Lung microvascular endothelial cell (primary cell): Measurements from ENCODE around the gene SLC2A4. TPM values are rescaled to one million over a fixed set of nuclear protein-coding genes. Genes with fewer than 3 reads are reported as not detected.

Experiments
- DNase-seq, 2 donors: peaks; one replicate each; pipeline versions ENCODE4 v3.0.0 to v3.0.0-alpha.2; 2010; ENCODE audit warnings: low read depth in 2 of 2
- total RNA-seq: library from RNA; depleted of rRNA; stranded (reverse); fragments of >200 nt; gene quantifications from 2 replicates; pipeline ENCODE4 v1.2.1, GENCODE V29; 2014

Gene SLC2A4
- total RNA-seq, 1 donor from 2014 or later, result 0.60 TPM

DNA sequence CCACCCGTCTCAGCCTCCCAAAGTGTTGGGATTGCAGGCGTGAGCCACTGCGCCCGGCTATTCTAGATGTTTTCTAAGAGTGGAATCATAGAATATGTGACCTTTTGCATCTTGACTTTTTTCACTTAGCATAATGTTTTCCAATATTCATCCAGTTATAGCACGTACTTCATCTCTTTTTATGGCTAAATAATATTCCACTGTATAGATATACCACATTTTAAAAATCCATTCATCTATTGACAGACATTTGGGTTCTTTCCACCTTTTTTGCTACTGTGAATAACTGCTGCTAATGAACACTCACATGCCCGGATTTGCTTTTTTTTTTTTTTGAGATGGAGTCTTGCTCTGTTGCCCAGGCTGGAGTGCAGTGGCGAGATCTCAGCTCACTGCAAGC is 22.7 kb downstream of the SLC2A4 start:
- no peak for DNase-seq

DNA sequence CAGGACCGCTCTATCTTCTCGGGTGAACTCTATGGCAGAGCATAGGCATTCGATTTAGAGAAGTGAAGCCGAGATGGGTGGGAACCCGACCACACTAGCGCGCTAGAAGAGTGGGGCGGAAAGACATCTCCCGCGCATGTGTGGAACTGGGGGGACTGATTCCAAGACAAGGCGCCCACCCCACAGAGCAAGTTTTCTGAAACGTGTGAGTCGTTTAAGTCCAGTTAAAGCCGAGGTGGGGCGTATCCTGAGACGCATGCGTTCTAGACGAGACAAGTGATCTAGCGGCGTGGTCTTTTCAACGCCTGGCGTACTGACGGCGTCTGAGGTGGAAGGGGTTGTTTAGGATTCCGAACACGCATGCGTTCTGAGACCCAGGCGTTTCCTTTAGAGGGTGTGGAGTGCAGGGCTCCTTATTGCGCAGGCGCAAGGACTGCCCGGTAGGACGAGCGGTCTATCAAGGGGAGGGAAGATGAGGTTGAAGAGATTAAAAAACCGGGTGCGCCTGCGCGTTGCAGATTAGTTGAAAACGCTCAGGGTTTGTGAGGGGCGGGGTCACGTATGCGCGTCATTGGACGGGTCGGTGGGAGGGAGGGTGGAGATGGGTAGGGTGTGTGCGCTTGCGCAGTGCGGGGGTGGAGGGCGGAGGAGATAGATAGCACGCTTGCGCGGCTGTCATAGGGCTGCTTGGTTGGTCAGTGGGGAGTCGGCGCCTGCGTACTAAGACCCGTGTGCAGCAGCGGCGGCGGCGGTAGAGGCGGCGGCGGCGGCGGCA is 25.6 kb downstream of the SLC2A4 start, which contains the start of gene EIF5A:
TSS of gene EIF5A (plus strand) at position 718 of the 775 bp plus-strand sequence. CDS start 2,008 bp downstream, outside the sequence.
- DNase-seq, result peak; percentile 100

DNA sequence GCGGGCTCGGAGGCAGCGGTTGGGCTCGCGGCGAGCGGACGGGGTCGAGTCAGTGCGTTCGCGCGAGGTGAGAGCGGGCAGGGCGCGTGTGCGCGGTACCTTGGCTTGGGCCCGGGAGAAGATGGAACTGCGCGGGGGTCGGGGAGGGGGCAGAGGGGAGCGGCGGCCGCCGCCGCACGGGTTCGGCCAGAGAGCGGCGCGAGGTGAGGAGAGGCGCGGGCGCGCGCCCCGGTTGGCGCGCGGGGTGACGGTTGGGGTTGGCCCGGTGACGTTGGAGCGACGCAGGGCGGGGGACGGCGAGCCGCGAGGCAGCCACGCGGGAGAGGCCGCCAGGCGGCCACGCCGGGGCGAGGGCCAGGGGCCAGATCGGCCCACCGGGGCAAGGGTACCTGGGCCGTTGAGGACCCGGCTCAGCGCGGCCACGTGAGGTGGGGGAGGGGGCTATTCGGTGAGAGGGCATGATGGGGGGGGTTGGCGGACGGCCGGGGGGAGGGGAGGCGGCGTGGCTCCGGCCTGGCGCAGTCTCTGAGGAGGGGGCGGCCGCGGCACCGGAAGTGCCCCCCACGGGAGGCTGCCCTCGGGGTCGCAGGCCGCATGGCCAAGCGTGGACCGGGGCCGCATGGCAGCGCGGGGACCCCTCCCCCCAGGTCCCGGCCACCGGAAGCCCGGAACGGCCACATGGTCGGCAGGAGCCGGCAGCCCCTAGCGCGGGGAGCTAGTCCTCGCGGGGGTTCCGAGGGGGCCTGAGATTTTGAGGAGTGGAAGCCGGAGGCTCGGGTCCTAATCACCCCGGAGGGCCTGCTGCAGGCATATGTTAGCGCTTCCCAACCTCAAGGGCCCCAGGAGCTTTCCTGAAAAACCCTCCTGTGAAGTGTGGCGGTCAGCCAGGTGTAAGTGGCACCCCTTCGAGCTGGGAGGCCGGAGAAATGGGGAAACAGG is 26.4 kb downstream of the SLC2A4 start:
- peak; percentile 48 to 55 for DNase-seq

DNA sequence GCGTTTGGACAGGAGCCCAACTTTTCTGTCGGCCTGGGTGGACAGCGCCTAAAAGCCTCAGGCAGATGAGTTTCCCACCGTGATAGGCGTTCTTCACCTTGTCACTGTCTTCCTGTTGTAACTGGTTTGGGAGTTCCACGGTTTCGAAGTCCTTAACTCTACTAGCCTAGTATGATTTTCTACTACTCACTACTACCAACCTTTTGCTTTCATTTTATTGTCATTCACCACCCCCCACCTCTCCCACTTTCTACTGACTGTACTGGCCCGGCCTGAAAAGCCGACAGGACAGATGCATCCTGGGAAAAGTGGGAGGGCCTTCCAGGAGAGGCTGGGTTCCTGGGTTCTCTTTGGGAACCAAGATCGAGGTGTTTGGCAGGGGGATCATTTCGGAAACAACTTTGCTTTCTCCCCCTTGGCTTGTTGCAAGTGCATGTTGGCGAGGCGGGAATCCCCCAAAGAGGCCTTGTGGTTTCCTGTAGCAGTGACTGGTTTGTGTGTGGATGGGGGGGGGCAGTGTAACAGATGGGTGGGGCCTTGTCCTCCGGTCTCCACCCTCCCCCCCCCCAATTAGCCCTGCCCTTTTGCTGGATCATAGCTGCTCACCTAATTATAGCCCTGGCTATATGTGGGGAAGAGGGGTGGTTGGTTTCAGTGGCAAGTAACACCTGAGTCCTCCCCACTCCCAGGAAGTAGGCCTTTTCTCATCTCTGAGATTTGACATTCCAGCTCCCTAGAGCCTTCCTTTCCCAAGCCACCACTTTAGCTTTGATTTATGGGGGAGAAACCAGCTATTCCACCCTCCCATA is 27.3 kb downstream of the SLC2A4 start:
- DNase-seq, result peak; percentile 83 to 86

DNA sequence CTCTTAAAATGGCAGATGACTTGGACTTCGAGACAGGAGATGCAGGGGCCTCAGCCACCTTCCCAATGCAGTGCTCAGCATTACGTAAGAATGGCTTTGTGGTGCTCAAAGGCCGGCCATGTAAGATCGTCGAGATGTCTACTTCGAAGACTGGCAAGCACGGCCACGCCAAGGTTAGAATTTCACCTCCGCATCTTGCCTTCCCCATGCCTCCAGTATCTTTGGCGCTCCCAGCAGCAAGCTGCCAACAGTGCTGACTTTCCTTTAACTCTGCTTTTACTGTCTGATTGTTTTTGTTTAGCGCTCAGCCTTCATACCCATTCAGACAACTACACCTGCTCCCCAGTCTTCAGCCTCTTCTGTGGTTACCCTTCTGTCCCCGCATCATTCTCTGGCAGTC is 28.1 kb downstream of the SLC2A4 start:
- no peak for DNase-seq

DNA sequence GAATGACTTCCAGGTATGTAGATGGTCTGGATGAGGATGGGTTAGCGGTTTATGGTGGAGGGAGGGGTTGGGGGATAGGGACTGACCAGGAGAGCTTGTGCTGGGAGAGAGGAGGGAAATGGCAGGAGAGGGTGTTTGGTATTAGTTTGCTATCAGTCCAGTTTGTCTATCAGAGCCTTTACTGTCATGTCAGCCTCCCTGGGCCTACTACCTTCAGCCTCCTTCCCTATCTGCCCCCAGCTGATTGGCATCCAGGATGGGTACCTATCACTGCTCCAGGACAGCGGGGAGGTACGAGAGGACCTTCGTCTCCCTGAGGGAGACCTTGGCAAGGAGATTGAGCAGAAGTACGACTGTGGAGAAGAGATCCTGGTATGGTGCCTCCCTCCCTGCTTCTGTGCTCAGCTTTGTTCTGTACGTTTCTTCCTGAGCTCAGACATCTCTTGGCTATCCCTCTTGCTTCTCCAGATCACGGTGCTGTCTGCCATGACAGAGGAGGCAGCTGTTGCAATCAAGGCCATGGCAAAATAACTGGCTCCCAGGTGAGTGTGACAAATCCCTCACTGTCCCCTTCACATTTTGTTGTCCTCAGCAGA is 29.7 kb downstream of the SLC2A4 start:
- DNase-seq, result no peak

DNA sequence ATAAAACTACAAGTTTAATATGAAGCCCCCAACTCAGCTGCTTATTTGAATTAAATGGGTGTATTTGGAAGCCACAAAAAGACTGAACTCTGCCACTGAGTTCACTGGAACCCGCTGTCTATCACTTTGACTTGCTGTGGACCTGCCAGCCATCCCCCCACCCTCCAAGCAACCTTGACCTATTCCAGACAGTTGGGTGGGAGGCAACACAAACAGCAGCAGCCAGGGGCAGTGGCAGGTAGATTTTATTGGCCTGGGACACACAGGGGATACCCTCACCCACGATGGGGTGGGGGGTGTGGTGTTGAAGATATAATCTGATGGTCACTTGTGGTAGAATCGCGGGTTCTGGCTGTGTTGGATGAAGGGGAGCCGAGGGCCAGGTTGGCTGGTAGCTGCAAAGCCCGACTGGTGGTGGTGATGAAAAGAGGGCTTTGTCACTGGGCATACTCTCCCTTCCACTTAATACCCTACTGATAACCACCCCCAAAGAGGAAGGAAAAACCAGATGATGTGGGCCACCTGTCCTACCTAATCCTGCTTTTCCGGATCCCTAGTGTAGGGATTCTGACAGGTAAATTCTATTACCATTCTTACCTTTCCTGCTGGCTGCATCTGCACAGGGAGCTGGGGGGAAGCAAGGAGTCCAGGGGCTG is 31.0 kb downstream of the SLC2A4 start:
- no peak for DNase-seq

DNA sequence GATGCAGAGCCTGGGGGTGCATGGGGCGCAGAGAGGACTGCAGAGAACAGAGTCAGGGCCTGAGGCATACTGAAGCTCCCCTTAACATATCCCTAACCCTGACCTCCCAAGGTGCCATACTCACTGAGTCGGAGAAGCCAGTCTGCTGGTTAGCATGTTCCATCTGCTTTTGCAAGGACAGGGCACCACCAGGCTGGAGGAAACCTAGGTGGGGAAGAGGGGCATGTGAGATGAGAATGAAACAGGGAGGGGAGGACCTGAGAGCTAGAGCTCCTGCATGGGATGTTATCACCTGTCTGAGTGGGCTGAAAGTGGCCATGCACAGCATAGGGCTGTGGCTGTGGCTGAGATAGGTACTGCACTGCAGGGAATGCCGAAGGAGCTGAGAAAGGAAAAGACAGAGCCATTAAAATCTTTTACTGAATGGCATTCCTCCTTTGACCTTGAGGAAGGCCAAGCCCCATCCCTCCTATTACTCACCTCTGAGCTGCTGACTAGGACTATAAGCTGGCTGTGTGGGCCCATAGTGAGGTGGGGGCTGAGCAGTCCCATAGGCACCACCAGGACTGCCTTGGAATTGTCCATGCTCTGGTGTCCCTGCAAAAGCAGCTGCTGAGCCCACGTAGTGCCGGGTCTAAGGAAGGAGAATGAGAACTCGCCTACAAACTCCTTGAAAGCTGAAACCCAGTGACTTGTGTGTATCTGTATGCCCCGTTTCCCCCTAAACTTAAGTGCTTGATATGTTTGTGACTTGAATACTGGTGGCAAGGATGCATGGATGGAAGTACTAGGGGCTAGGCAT is 31.8 kb downstream of the SLC2A4 start:
- DNase-seq, result no peak

DNA sequence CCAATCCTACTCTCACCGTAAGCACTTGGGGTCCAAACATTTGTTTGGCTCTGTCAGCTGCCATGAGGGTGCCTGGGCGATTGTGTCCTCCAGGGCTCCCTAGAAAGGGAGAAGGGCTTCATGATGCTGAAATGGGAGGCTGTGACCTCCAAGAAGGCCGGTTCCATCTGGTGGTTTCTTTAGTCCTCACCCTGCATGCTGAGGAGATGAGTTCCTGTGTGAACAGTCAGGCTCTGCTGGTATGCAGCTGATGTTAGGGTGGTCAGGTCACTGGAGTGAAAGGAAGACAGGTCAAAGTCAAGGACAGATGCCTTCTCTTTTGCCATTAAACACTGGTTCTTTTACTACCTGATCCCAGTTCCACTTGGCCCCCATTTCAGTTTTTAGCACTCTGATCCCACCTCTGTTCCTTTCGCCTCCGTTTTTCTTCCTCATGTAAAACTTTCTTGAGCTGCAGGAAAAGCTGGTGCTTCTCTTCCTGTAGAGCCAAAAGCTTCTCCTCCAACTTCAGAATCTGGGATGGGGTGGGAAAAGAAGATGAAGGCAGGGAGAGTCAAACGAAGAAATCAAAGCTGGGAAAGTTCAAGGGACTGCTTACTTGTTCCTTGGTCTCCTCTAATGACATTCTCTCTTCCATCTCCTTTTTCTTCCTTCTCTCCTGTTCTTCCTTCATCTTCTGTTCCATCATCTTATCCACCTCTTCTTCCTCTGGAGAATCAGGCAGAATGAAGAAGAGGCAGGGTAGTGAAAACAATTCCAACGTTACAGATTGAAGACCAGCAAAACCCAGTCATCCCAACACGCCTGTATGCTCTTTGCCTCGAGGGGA is 32.6 kb downstream of the SLC2A4 start:
- no peak for DNase-seq

DNA sequence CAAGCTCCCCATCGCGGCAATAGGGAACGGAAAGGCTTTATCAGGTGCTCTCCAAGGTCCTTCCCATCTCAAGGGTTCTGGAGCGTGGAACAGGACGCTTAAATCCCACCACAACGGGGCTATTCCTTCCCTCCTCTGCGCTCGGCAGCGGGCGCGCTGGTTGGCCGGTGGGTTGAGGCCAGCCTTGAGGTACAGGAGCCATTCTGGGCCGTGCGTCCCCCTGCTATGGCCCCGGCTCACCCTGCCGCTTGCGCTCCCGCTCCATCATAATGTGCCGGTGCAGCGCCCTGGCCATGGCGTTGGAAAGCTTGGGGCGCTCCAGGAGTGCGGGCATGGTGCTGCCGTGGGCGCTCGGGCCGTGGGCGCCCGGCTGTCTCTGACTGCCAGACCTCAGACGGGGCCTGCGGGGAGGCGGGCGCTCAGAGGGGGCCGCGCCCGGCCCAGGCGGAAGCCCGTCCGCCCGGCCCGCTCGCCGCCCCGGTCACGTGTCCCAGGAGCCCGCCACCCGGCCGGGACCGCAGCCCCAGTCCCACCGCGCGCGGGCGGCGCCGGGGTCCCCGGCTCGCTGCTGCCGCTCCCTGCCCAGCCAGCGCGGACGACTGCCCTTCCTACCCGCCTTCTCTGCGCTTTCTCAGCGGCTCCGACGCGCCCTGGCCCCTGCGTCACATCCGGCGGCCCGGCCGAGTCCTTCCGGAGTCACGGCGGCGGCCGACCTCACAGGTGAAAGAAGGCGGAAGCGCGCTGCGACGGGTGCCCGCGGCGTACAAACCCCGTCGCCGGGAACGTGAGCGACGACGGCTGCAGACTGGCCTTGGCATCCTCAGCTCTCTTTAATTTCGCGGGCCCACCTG is 33.4 kb downstream of the SLC2A4 start, which contains the start of gene GPS2:
TSS of gene GPS2 (minus strand) at position 642 of the 851 bp plus-strand sequence. CDS start at position 334, 308 bp downstream.
- DNase-seq, result peak; percentile 85 to 91

DNA sequence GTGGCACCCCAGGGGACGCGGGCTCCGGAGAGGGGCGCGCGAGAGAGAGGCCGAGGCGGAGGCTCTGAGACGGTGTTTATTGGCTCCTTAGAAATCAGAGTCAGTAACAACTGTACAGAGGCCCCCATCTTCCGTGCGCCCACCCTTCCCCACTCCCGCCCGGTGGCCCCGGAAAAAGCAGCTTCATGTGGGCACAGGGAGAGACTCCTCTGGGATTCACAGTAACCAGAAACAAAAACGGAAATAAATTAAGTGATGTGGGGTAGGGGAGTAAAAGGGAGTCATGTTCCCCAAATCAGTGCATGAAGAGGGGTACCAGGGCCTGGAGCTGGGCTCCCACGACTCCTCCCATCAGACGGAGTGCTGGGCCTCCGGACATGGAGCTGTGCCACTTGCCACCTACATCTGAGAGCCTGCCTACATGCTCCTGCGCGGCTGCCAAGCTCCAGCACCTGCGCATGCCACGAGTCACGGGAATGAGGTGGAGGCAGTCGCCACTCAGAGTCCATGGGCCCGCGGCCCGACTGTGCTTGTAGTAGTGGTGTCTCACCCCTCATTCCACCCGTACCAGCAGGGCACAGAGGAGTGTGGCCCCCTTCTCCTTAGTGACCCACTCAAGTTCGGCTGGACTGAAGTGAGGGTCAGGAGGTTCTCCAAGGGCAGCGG is 34.2 kb downstream of the SLC2A4 start:
- no peak for DNase-seq

DNA sequence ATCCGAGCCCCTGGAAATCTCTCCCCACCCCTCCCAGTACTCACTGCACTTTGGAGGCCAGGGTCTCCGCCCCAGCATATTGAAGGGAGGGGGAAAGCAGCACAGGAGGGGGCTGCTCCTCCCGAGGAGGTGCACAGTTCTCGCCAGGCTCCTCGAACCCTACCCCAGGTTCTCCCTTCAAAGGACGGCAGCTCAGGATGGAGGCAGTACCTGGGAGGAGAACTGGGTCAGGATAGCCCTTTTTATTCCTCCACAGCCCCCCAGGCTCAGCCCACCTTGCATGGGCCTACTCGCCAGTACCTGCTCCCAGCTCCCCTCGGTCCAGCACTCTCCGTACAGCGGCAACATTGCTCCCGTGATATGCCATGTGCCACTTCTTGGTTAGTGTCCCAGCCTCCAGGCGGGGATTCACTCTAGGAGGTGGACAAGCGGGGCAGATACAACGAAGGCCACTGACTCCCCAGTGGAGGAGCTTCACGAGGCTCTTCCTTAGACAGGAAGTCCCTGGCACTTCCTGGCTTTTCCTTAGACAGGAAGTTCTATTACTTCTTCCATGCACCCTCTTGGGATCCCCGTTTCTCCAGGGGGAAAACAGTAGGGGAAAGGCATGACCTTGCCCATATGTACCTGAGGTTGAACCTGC is 35.8 kb downstream of the SLC2A4 start:
- no peak for DNase-seq

DNA sequence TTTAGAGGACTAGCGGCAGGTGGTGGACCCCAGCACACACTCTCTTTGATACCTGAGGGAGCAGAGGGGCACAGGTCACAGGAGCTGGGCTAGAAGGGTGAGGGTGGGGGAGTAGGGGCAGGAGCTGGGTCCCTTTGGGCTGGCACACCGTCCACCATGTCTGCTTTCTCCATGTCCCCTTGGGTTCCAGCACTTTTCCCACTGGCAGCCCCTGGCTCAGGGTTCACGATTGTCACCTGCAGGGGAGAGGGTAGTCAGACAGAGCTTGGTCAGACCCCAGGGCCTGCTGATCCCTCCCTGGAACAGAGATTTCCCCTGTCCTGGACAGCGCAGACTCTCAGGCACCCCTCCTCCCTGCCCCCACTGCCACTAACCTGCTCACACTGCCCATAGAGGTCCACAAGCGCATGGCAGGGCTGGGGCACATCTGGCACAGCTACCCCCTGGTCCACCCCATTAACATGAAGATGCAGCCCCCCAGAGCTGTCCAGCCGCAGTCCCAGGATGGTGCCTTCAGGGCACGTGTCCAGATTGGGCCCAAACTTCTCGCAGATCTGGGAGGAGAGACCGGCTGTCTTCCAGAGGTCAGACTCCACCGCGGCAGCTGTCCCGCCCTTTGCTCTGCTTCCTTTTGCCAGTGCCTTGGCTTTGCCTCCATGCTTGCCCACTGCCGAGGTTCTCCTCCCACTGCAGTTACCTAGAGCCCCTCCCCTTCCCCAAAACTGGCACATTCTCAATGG is 36.8 kb downstream of the SLC2A4 start:
- no peak for DNase-seq

DNA sequence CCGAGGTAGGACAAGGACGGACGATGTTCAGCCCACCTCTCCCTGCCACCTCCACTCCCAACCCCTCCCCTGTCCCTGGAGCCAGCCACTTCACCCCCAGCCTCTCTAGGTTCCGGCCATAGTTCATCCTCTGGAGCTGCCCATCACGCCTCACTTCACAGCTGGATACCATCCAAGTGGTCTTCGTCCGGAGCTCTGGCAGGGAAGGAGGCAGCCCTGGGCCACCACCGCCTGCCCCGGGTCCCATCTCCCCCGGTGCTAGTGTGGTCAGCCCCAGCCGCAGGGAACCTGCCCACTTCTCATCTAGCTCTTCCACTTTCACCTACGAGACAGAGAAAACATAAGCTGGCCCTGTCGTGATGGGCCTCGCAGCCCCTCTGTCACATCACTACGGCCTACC is 39.9 kb downstream of the SLC2A4 start:
- no peak for DNase-seq

DNA sequence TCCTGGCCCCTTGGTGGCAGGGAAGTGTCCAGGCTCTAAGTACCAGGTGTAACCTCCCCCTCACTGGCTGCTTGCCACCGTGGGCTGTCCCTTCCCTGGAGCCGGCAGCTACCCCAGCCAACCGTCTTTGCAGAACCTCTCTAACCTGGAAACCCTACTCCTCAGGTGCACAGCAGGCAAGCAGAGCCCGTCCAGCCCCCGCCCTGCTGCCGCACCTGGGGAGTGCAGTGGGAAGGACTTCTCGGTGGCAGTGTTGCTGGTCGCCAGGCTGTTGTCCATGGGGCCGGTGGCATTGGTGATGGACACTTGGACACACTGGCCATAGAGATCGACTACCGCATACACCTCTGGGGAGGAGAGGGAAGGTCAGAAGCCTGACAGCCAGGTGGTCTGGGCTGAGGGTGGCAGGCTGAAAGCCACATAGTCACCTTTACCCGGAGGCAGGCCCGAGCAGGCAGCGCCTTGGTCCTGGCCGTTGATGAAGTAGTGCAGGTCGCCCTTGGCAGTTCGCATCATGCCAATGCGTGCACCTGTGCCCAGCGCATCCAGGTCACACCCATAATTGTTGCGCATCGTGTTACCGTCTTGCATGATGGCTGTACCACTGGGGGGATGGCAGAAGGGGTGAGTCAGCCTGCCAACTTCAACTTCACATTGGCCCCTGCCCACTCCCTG is 41.1 kb downstream of the SLC2A4 start:
- DNase-seq, result no peak
